GM12891 (cell line): ENCODE measurements around the gene VWA7.

Source experiments
- POLR2A ChIP-seq: IDR thresholded peaks from 2 replicates; pipeline ENCODE4 v1.6.1; 2011; ENCODE audit warnings: low read depth, low read length, control low read depth
- POLR2AphosphoS5 ChIP-seq: IDR thresholded peaks from 2 replicates; pipeline ENCODE4 v1.6.1; 2011; ENCODE audit warnings: low read depth, low read length, control low read depth
- SPI1 ChIP-seq: IDR thresholded peaks from 2 replicates; pipeline ENCODE4 v1.6.1; 2011; ENCODE audit warnings: low read depth, low read length, control low read depth
- TAF1 ChIP-seq: IDR thresholded peaks from 2 replicates; pipeline ENCODE4 v1.6.1; 2011; ENCODE audit warnings: low read depth, low read length, control low read depth

GRCh38 chr6:31737315-31737990, 39.7 kb downstream of the VWA7 start:
- TF ChIP-seq POLR2A = no peak
- no peak for TF ChIP-seq POLR2AphosphoS5
- no peak for TF ChIP-seq TAF1
- TF ChIP-seq SPI1 = no peak
